ENCODE data around the gene MRPS34.

DNA sequence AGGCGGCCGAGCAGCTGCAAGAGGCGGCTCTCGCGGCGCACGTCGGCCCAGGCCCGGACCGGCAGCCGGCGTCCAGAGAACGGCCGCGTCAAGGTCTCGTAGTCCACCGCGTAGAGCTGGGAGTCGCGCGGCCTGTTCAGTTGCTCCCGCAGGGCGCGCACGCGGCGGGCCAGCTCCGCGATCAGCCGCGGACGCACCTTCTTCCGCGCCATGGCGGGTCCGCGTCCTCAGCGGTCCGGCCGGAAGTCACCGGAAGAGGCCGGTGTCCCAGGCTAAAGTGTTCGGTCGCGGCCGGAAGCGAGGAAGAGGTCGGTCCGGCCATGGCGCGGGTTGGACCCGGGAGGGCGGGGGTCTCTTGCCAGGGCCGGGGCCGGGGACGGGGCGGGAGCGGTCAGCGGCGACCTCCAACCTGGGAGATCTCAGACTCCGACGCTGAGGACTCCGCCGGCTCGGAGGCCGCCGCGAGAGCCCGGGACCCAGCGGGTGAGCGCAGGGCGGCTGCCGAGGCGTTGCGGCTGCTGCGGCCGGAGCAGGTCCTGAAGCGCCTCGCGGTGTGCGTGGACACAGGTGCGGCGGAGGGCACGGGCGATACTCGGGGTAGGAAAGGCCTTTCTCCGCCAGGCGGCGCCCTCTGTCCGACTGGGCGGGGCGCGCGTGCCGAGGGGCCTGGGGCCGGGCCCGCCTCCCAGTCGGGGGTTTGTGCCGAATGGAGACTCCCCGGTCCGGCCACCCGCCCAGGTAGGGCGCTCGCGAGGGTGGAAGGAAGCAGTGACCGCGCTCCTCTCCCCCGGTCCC lies at the start of gene MRPS34:
- TF ChIP-seq, protein P1, sequence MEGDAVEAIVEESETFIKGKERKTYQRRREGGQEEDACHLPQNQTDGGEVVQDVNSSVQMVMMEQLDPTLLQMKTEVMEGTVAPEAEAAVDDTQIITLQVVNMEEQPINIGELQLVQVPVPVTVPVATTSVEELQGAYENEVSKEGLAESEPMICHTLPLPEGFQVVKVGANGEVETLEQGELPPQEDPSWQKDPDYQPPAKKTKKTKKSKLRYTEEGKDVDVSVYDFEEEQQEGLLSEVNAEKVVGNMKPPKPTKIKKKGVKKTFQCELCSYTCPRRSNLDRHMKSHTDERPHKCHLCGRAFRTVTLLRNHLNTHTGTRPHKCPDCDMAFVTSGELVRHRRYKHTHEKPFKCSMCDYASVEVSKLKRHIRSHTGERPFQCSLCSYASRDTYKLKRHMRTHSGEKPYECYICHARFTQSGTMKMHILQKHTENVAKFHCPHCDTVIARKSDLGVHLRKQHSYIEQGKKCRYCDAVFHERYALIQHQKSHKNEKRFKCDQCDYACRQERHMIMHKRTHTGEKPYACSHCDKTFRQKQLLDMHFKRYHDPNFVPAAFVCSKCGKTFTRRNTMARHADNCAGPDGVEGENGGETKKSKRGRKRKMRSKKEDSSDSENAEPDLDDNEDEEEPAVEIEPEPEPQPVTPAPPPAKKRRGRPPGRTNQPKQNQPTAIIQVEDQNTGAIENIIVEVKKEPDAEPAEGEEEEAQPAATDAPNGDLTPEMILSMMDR (conservative IDR thresholded peaks at IDR 0.05; ENCODE audit: low read depth, low read length), result peak; percentile 64
- TF ChIP-seq EZH2 (IDR thresholded peaks at IDR 0.05; ENCODE audit: borderline replicate concordance, low read depth, low read length, poor library complexity, severe bottlenecking), result no peak
